Astrocyte of the spinal cord (primary cell): ENCODE measurements around the gene BRINP1.

ENCODE experiments used
- DNase-seq: peaks from one replicate; pipeline ENCODE4 v3.0.0; 2011; ENCODE audit warnings: low read depth, low spot score
- H3K4me3 ChIP-seq: 2 replicates; pipeline ENCODE4 v1.5.1; 2011; ENCODE audit warnings: low read depth, mild to moderate bottlenecking, low read length, moderate library complexity
- in situ Hi-C: cut with HindIII; loops from 2 replicates; pipeline ENCODE4 v1.10.0; 2017; ENCODE audit warnings: low sequenced_read_pairs
- TF ChIP-seq, protein P1 (sequence below): IDR thresholded peaks from 2 replicates; pipeline ENCODE4 v1.5.1; 2012; ENCODE audit warnings: low read depth, mild to moderate bottlenecking, low read length, inconsistent platforms

BRINP1 gene, protein sequence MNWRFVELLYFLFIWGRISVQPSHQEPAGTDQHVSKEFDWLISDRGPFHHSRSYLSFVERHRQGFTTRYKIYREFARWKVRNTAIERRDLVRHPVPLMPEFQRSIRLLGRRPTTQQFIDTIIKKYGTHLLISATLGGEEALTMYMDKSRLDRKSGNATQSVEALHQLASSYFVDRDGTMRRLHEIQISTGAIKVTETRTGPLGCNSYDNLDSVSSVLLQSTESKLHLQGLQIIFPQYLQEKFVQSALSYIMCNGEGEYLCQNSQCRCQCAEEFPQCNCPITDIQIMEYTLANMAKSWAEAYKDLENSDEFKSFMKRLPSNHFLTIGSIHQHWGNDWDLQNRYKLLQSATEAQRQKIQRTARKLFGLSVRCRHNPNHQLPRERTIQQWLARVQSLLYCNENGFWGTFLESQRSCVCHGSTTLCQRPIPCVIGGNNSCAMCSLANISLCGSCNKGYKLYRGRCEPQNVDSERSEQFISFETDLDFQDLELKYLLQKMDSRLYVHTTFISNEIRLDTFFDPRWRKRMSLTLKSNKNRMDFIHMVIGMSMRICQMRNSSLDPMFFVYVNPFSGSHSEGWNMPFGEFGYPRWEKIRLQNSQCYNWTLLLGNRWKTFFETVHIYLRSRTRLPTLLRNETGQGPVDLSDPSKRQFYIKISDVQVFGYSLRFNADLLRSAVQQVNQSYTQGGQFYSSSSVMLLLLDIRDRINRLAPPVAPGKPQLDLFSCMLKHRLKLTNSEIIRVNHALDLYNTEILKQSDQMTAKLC

DNA sequence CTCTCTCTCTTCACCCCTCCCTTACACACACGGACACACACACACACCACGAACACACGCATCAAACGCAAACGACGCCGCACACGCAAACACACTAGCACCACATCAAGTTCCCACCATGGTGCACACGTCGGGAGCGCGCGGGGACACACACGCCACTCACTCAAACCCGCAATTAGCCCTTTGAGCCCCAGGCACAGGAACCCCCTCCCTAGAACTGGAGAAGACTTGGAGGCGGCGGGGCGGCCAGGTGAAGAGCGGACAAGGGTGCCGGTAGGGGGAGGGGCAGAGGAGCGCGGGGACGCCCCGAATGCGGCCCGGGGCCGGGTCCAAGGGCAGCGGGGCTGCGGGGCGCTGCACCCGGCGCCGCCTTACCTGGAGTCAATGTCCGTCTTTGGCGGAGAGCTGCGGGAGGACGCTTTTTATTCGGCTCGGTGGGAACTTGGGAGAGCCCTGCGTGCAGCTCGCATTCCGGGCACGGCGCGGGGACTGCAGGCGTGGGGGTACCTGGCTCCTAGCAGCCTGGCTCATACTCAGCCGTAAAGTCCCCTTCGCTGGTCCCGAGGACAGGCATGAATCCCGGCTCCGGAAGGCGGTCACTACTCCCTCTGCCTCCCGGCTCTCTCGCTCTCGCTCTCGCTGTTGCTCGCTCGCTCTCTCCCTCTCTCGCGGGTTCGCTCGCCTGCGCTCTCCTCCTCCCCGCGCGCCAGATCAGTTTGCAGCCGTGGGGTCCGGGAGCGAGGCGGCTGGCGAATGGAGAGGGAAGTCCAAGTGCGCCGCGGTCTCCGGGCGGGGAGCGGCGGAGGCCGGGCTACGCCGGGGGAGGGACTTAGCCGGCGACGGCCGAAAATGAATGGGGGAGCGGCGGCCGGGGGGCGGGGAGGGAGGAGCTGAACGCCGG, at the start of gene BRINP1:
TSS of gene BRINP1 (minus strand) at position 755 of the 901 bp plus-strand sequence. CDS start 56,080 bp downstream, outside the sequence.
- H3K4me3 ChIP-seq: peak within 1 kb of the TSS; percentile 25
- TF ChIP-seq, protein P1, sequence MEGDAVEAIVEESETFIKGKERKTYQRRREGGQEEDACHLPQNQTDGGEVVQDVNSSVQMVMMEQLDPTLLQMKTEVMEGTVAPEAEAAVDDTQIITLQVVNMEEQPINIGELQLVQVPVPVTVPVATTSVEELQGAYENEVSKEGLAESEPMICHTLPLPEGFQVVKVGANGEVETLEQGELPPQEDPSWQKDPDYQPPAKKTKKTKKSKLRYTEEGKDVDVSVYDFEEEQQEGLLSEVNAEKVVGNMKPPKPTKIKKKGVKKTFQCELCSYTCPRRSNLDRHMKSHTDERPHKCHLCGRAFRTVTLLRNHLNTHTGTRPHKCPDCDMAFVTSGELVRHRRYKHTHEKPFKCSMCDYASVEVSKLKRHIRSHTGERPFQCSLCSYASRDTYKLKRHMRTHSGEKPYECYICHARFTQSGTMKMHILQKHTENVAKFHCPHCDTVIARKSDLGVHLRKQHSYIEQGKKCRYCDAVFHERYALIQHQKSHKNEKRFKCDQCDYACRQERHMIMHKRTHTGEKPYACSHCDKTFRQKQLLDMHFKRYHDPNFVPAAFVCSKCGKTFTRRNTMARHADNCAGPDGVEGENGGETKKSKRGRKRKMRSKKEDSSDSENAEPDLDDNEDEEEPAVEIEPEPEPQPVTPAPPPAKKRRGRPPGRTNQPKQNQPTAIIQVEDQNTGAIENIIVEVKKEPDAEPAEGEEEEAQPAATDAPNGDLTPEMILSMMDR: no peak
- in situ Hi-C loops: no loop called here
- peak; percentile 23 for DNase-seq

DNA sequence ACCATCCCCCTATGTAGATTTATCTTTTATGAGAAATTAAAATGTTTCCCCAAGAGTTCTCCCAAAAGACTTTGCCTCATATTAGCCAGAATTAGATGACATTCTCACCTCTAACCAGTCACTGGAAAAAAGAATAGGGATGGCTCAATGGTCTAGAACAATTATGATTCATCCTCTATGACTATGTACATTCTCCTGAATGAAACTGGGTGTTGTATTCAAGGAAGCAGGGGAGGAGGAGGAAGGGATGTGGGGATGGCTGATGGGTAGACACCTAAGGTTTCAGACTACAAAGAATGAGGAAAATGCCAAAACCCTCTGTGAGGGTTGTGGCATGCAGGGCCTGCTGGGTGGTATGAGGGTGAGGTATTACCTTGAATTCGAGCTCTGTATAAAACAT, 49.5 kb upstream of the BRINP1 start:
- in situ Hi-C loops: no loop called here

DNA sequence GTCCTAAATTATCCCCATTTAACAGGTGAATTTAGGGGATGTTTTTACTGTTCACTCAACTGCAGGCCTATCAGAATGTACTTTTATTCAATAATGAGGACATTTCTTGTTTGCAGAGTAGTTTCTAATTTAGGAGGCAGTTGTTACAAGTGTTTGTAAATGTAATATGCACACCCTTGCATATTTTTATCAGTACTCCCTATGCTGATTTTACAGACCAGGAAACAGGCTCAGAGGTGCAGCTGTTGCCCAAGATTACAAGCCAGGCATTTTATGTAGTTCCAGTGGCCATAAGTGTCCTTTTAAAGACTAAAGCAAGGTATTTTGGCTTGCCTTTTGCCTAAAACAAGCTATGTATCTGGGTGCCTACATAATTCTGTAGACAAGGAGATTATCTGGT, 47.6 kb upstream of the BRINP1 start:
- H3K4me3 ChIP-seq: no peak overlapping the region
- in situ Hi-C loops: no loop called here
- no peak for DNase-seq
- TF ChIP-seq, protein P1: no peak

More for the DNA sequence above, 49.5 kb upstream of the BRINP1 start:
- DNase-seq: no peak
- H3K4me3 ChIP-seq: no peak overlapping the region
- TF ChIP-seq, protein P1: no peak

DNA sequence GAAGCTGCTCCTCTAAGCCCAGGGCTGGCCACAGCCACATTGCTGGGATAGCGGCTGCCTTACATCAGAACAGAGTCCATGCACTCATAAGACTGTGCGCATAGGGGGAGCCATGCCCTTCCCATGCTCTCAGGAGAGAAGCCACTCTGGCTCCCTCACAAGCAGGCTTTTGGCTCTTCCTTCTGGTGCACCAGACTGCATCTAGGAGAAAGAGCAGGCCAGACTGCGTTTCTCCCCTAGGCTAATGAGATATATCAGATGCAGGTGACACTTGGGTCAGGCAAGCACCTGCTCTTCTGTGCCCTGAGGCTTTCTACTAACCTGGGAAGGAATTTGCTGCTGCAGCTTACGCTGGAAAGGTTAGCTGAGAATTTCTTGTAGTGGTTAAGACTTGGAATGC, 43.2 kb upstream of the BRINP1 start:
- in situ Hi-C loops: no loop called here
- DNase-seq: no peak
- TF ChIP-seq, protein P1: no peak
- H3K4me3 ChIP-seq: no peak overlapping the region

DNA sequence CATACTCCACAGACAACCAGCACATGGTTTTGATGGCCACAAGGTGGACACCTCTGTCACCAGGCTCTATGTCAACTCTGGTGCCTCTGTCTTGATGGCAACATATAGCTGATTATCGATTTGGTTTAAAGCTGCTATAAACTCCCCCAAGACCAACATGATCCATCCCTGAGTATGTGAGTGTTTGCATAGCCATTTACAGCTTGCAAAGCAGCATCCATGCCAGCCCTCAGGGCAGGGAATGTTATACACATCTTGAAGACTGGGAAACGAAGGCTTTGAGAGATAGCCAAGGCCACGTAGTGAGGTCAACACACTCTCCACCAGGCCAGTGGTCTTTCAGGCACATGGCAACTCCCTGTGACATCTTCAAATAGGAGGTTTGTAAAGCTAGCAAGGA, 40.3 kb upstream of the BRINP1 start:
- no peak overlapping the region for H3K4me3 ChIP-seq
- in situ Hi-C loops: no loop called here
- no peak for DNase-seq
- TF ChIP-seq, protein P1: no peak

DNA sequence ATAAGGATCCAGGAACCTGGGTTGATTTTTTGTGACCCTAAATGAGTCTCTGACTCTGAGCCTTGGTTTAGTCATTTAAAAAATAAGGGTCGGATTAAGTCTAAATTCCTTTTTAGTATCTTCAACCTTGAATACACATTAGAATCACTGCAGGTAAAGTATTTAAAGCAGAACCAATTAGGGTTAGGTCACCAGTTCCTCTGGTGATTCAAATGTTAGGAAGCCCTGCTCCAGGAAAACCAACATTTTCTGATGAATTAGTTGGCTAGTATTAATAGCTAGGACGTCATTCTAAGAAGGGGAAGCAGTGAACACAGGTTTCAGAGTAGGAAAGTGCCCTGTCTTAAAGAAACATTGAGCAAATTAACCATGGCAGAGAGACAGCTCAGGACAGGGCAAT, 31.4 kb upstream of the BRINP1 start:
- no peak for DNase-seq
- TF ChIP-seq, protein P1: no peak
- in situ Hi-C loops: no loop called here
- no peak overlapping the region for H3K4me3 ChIP-seq
